ENCODE measurements around the gene PDE7B. TPM values are rescaled to one million over a fixed set of nuclear protein-coding genes. Genes with fewer than 3 reads are reported as not detected.

Gene PDE7B
- polyA plus RNA-seq, 1 of the 3 experiments (the other 2 are of a cell fraction), result 1.9 TPM

DNA sequence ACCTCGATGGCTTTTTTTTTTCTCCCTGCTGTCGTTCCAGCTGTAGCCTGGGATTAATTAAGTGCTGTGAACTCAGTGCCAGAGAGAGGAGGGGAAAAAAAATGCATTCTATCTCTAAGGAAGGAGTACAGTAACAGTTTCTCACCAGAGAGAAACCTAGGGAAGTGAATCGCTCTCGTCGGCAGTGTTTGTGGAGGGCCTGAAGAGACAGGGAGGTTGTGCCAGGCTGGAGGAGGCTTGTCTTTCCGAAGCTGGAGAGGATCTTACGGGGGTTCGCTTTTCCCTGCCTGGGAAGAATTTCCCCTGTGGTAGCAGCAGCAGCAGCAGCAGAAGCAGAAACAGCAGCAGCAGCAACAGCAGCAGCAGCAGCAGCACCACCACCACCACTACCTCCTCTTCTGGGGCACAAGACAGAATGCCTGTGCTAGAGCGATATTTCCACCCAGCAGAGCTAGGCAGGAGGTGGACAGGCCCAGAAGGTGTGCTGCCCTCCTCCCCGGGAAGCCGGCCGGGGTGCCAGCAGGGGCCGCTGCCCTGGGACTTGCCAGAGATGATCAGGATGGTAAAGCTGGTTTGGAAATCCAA lies 186.5 kb downstream of the PDE7B start:
- ChIA-PET CTCF (interaction anchor here (0.6 to 2.1 kb wide), 18 partner anchors 10 to 593 kb away, joined by 3 to 14 read pairs (median 4); no protein-coding TSS in a partner anchor), POLR2A (interaction anchor here (0.9 to 1.9 kb wide), 3 partner anchors 66 to 128 kb away, joined by 3 to 4 read pairs (median 4); no protein-coding TSS in a partner anchor)
- Histone ChIP-seq H3K9ac (peak overlapping the region; percentile 73), H3K79me2 (ENCODE audit: insufficient read depth) (no peaks in the 10 kb centered on the region), H4K20me1 (ENCODE audit: insufficient read depth) (no peaks in the 10 kb centered on the region), H3K4me1 (ENCODE audit: control insufficient read depth in 1 of 2, insufficient read depth in 2 of 2, low read depth in 1 of 2, low read length in 1 of 2) (peaks cover 18 to 37% of the 10 kb centered on the region in 2 experiments), H3K36me3 (replicated peaks in 1 of 2; ENCODE audit: control insufficient read depth in 1 of 2, insufficient read depth in 2 of 2, low read length in 1 of 2) (peaks cover 0 to 4% of the 10 kb centered on the region in 2 experiments), H3K4me3 (ENCODE audit: low read depth in 2 of 2, low read length in 1 of 2) (peak overlapping the region; percentile 48 to 58), H3K27me3 (ENCODE audit: insufficient read depth) (no peaks in the 10 kb centered on the region), H3K9me2 (no peaks in the 10 kb centered on the region), H3K9me3 (no peaks in the 10 kb centered on the region), H3K27ac (ENCODE audit: low read depth in 2 of 2, low read length in 1 of 2) (peak overlapping the region; percentile 94 to 96), H3K4me2 (peak overlapping the region; percentile 83), H2AFZ (ENCODE audit: low read depth) (peak overlapping the region; percentile 86), H3F3A (replicated peaks; ENCODE audit: insufficient read depth) (peaks cover 3% of the 10 kb centered on the region)
- TF ChIP-seq SMC3 (IDR thresholded peaks at IDR 0.05; ENCODE audit: low read depth, low read length) (peak; percentile 35; the same call in 1 of the 2 replicates), EP300 (IDR thresholded peaks at IDR 0.05; ENCODE audit: borderline replicate concordance in 1 of 2, low read depth in 1 of 2, low read length in 1 of 2) (peak; percentile 3 to 14; a peak in 1 of 4 replicates), NFIC (IDR thresholded peaks at IDR 0.05; ENCODE audit: borderline replicate concordance) (0 out of 2 replicates have a peak, but pooled peaks have one; percentile 19), RXRA (IDR thresholded peaks at IDR 0.05; ENCODE audit: borderline replicate concordance, low read depth) (no peak), TEAD4 (IDR thresholded peaks at IDR 0.05; ENCODE audit: borderline replicate concordance, insufficient read depth) (peak; percentile 19; the same call in 1 of the 2 replicates), TCF12 (IDR thresholded peaks at IDR 0.05) (peak; percentile 81), RAD21 (IDR thresholded peaks at IDR 0.05; ENCODE audit: low read length) (peak; percentile 42), MXI1 (IDR thresholded peaks at IDR 0.05; ENCODE audit: low read depth, low read length) (0 out of 2 replicates have a peak, but pooled peaks have one; percentile 31), JUND (IDR thresholded peaks at IDR 0.05) (no peak)
- TF ChIP-seq, protein P1, sequence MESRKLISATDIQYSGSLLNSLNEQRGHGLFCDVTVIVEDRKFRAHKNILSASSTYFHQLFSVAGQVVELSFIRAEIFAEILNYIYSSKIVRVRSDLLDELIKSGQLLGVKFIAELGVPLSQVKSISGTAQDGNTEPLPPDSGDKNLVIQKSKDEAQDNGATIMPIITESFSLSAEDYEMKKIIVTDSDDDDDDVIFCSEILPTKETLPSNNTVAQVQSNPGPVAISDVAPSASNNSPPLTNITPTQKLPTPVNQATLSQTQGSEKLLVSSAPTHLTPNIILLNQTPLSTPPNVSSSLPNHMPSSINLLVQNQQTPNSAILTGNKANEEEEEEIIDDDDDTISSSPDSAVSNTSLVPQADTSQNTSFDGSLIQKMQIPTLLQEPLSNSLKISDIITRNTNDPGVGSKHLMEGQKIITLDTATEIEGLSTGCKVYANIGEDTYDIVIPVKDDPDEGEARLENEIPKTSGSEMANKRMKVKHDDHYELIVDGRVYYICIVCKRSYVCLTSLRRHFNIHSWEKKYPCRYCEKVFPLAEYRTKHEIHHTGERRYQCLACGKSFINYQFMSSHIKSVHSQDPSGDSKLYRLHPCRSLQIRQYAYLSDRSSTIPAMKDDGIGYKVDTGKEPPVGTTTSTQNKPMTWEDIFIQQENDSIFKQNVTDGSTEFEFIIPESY (IDR thresholded peaks at IDR 0.05; ENCODE audit: borderline replicate concordance, low read depth), result no peak
- TF ChIP-seq, protein P2, sequence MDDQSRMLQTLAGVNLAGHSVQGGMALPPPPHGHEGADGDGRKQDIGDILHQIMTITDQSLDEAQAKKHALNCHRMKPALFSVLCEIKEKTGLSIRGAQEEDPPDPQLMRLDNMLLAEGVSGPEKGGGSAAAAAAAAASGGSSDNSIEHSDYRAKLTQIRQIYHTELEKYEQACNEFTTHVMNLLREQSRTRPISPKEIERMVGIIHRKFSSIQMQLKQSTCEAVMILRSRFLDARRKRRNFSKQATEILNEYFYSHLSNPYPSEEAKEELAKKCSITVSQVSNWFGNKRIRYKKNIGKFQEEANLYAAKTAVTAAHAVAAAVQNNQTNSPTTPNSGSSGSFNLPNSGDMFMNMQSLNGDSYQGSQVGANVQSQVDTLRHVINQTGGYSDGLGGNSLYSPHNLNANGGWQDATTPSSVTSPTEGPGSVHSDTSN (IDR thresholded peaks at IDR 0.05), result 0 out of 2 replicates have a peak, but pooled peaks have one; percentile 10
- TF ChIP-seq, protein P3, sequence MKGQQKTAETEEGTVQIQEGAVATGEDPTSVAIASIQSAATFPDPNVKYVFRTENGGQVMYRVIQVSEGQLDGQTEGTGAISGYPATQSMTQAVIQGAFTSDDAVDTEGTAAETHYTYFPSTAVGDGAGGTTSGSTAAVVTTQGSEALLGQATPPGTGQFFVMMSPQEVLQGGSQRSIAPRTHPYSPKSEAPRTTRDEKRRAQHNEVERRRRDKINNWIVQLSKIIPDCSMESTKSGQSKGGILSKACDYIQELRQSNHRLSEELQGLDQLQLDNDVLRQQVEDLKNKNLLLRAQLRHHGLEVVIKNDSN (IDR thresholded peaks at IDR 0.05; ENCODE audit: borderline replicate concordance, low read depth), result no peak
- TF ChIP-seq, protein P4, sequence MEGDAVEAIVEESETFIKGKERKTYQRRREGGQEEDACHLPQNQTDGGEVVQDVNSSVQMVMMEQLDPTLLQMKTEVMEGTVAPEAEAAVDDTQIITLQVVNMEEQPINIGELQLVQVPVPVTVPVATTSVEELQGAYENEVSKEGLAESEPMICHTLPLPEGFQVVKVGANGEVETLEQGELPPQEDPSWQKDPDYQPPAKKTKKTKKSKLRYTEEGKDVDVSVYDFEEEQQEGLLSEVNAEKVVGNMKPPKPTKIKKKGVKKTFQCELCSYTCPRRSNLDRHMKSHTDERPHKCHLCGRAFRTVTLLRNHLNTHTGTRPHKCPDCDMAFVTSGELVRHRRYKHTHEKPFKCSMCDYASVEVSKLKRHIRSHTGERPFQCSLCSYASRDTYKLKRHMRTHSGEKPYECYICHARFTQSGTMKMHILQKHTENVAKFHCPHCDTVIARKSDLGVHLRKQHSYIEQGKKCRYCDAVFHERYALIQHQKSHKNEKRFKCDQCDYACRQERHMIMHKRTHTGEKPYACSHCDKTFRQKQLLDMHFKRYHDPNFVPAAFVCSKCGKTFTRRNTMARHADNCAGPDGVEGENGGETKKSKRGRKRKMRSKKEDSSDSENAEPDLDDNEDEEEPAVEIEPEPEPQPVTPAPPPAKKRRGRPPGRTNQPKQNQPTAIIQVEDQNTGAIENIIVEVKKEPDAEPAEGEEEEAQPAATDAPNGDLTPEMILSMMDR (IDR thresholded peaks at IDR 0.05), result peak; percentile 59
- peak; percentile 65 for DNase-seq
- 14% methylated on average over 11 of the region's 13 CpGs for WGBS (ENCODE audit: low lambda C conversion rate)

All from SK-N-SH (cell line).